GM19372 (cell line): Measurements from ENCODE around the gene HERC3.

ENCODE experiments used
- ATAC-seq: cut with Tn5 transposase; IDR thresholded peaks from one replicate; pipeline ENCODE4 v1.9.1; 2021; ENCODE audit warnings: mild to moderate bottlenecking, low read depth, moderate library complexity; ENCODE audit not compliant: unreplicated experiment

The HERC3 gene

GRCh38 chr4:88655226-88655625 is 62.9 kb downstream of the HERC3 start:
- no peak for ATAC-seq

- ATAC-seq = peak; percentile 83
These were observed 67.0 kb downstream of the HERC3 start for GRCh38 chr4:88659055-88659889.

- ATAC-seq = no peak
These were observed 67.6 kb downstream of the HERC3 start for GRCh38 chr4:88659890-88660208.

GRCh38 chr4:88660446-88661294 is 68.4 kb downstream of the HERC3 start:
- no peak for ATAC-seq

GRCh38 chr4:88661739-88662138 is 69.5 kb downstream of the HERC3 start:
- ATAC-seq = no peak

GRCh38 chr4:88672987-88673386 is 80.7 kb downstream of the HERC3 start:
- ATAC-seq = no peak

GRCh38 chr4:88673886-88674285 is 81.6 kb downstream of the HERC3 start:
- no peak for ATAC-seq

GRCh38 chr4:88674565-88674964 is 82.3 kb downstream of the HERC3 start:
- ATAC-seq = no peak

GRCh38 chr4:88674979-88675378 is 82.7 kb downstream of the HERC3 start:
- no peak for ATAC-seq

- ATAC-seq = no peak
These were observed 83.3 kb downstream of the HERC3 start for GRCh38 chr4:88675543-88675942.

- no peak for ATAC-seq
These were observed 88.9 kb downstream of the HERC3 start for GRCh38 chr4:88681209-88681608.

- no peak for ATAC-seq
These were observed 98.1 kb downstream of the HERC3 start for GRCh38 chr4:88690355-88690754.

- no peak for ATAC-seq
These were observed 101.5 kb downstream of the HERC3 start for GRCh38 chr4:88693792-88694191.

GRCh38 chr4:88696630-88697029 is 104.3 kb downstream of the HERC3 start:
- ATAC-seq = no peak

- ATAC-seq = no peak
These were observed 104.9 kb downstream of the HERC3 start for GRCh38 chr4:88697141-88697540.

GRCh38 chr4:88697588-88698329 is 105.5 kb downstream of the HERC3 start, which contains the start of gene NAP1L5:
NAP1L5 (minus strand) TSS chr4:88697829; CDS start chr4:88697754, 75 bp downstream.
- ATAC-seq = peak; percentile 97

GRCh38 chr4:88698519-88698918 is 106.2 kb downstream of the HERC3 start:
- no peak for ATAC-seq

- ATAC-seq = no peak
These were observed 110.5 kb downstream of the HERC3 start for GRCh38 chr4:88702782-88703181.

- ATAC-seq = no peak
These were observed 112.9 kb downstream of the HERC3 start for GRCh38 chr4:88705223-88705622.

- no peak for ATAC-seq
These were observed 113.7 kb downstream of the HERC3 start for GRCh38 chr4:88705805-88706492.
